Neural cell (in vitro differentiated cells): ENCODE data around the gene DHX58. TPM values are rescaled to one million over a fixed set of nuclear protein-coding genes. Genes with fewer than 3 reads are reported as not detected.
A peak's percentile ranks its signal among the peaks of the same experiment; 100 is the strongest.

ENCODE experiments used
- H2AFZ ChIP-seq: fragments of 200-600, 300-800 bp; sonication (generic), shearing (Covaris generic); 2 replicates; pipeline ENCODE4 v1.6.0; 2014; ENCODE audit warnings: low read depth, mild to moderate bottlenecking, antibody characterized with exemption, low read length, moderate library complexity
- H3F3A ChIP-seq: fragments of 200-600 bp; shearing (Covaris generic); 2 replicates; pipeline ENCODE4 v1.6.1; 2016; ENCODE audit warnings: mild to moderate bottlenecking, moderate library complexity, mixed read lengths, antibody characterized with exemption, low read length; ENCODE audit not compliant: insufficient read depth, poor library complexity, severe bottlenecking
- H3K27ac ChIP-seq: fragments of 200-600, 300-800 bp; sonication (generic), shearing (Covaris generic); 2 replicates; pipeline ENCODE4 v1.5.1; 2014; ENCODE audit warnings: mild to moderate bottlenecking, low read length, moderate library complexity
- H3K27me3 ChIP-seq: fragments of 300-800, 200-600 bp; sonication (generic), shearing (Covaris generic); 2 replicates; pipeline ENCODE4 v1.6.0; 2014; ENCODE audit warnings: mild to moderate bottlenecking, low read depth, low read length, moderate library complexity; ENCODE audit not compliant: insufficient read depth
- H3K36me3 ChIP-seq: fragments of 300-800, 200-600 bp; sonication (generic), shearing (Covaris generic); 2 replicates; pipeline ENCODE4 v1.5.1; 2014; ENCODE audit warnings: mild to moderate bottlenecking, antibody characterized with exemption, low read length, moderate library complexity; ENCODE audit not compliant: insufficient read depth
- H3K4me2 ChIP-seq: fragments of 300-800, 200-600 bp; sonication (generic), shearing (Covaris generic); 2 replicates; pipeline ENCODE4 v1.6.0; 2014; ENCODE audit warnings: mild to moderate bottlenecking, low read length
- H3K4me3 ChIP-seq: fragments of 300-800, 200-600 bp; sonication (generic), shearing (Covaris generic); 2 replicates; pipeline ENCODE4 v1.5.1; 2014; ENCODE audit warnings: mild to moderate bottlenecking, low read length, moderate library complexity
- H3K79me2 ChIP-seq: fragments of 200-600 bp; shearing (Covaris generic); replicated peaks from 2 replicates; pipeline ENCODE4 v1.6.0; 2014; ENCODE audit warnings: mild to moderate bottlenecking, low read length, moderate library complexity; ENCODE audit not compliant: insufficient read depth
- H3K9ac ChIP-seq: fragments of 300-800, 200-600 bp; sonication (generic), shearing (Covaris generic); 2 replicates; pipeline ENCODE4 v1.6.1; 2016; ENCODE audit warnings: mild to moderate bottlenecking, low read length, mixed read lengths
- H3K9me2 ChIP-seq: fragments of 200-600 bp; shearing (Covaris generic); 2 replicates; pipeline ENCODE4 v1.6.1; 2016; ENCODE audit warnings: mild to moderate bottlenecking, low read length, mixed read lengths; ENCODE audit not compliant: insufficient read depth
- H3K9me3 ChIP-seq: fragments of 200-600, 300-800 bp; sonication (generic), shearing (Covaris generic); 2 replicates; pipeline ENCODE4 v1.6.1; 2016; ENCODE audit warnings: mild to moderate bottlenecking, mixed run types, low read length, moderate library complexity, mixed read lengths
- H4K20me1 ChIP-seq: fragments of 200-600 bp; shearing (Covaris generic); 2 replicates; pipeline ENCODE4 v1.6.1; 2016; ENCODE audit warnings: mild to moderate bottlenecking, mixed run types; ENCODE audit not compliant: insufficient read depth
- CTCF ChIP-seq: fragments of 450-650 bp; IDR thresholded peaks from 2 replicates; pipeline ENCODE4 v1.5.1; 2014; ENCODE audit warnings: antibody characterized with exemption, mild to moderate bottlenecking, moderate library complexity; ENCODE audit not compliant: poor library complexity, severe bottlenecking
- EP300 ChIP-seq: fragments of 450-650 bp; conservative IDR thresholded peaks from 2 replicates; pipeline ENCODE4 v1.6.1; 2014; ENCODE audit warnings: antibody characterized with exemption, mild to moderate bottlenecking, moderate library complexity; ENCODE audit not compliant: poor library complexity, severe bottlenecking
- EZH2 ChIP-seq: fragments of 200-600, 300-800 bp; shearing (Covaris generic), sonication (generic); IDR thresholded peaks from 2 replicates; pipeline ENCODE4 v1.6.1; 2014; ENCODE audit warnings: antibody characterized with exemption, low read length, borderline replicate concordance, mild to moderate bottlenecking; ENCODE audit not compliant: insufficient read depth, poor library complexity, severe bottlenecking
- MXI1 ChIP-seq: fragments of 450-650 bp; conservative IDR thresholded peaks from 2 replicates; pipeline ENCODE4 v1.6.1; 2014; ENCODE audit warnings: antibody characterized with exemption, mild to moderate bottlenecking; ENCODE audit not compliant: poor library complexity, severe bottlenecking
- POLR2AphosphoS5 ChIP-seq: IDR thresholded peaks from 2 replicates; pipeline ENCODE4 v1.6.1; 2012
- RAD21 ChIP-seq: fragments of 450-650 bp; conservative IDR thresholded peaks from 2 replicates; pipeline ENCODE4 v1.6.1; 2014; ENCODE audit warnings: antibody characterized with exemption, mild to moderate bottlenecking, moderate library complexity
- REST ChIP-seq: IDR thresholded peaks from 2 replicates; pipeline ENCODE4 v1.6.1; 2012; ENCODE audit warnings: borderline replicate concordance
- SMC3 ChIP-seq: fragments of 450-650 bp; conservative IDR thresholded peaks from 2 replicates; pipeline ENCODE4 v1.6.1; 2014; ENCODE audit warnings: antibody characterized with exemption, mild to moderate bottlenecking, moderate library complexity; ENCODE audit not compliant: poor library complexity
- TAF1 ChIP-seq: IDR thresholded peaks from 2 replicates; pipeline ENCODE4 v1.6.1; 2012; ENCODE audit warnings: low read depth
- polyA plus RNA-seq: library from polyadenylated mRNA; depleted of rRNA; stranded (reverse); fragments of >200 nt; gene quantifications from 2 replicates; pipeline ENCODE4 v1.2.3, GENCODE V29; 2014

The DHX58 gene
- polyA plus RNA-seq, 1 donor from 2014 or later, result 0.87 TPM

GRCh38 chr17:42159796-42160530, 47.4 kb upstream of the DHX58 start:
- H3K79me2 ChIP-seq, result no peaks in the 10 kb centered on the region
- no peak for TF ChIP-seq POLR2AphosphoS5
- no peak for TF ChIP-seq RAD21
- no peak for TF ChIP-seq EP300
- no peak for TF ChIP-seq CTCF
- no peak for TF ChIP-seq TAF1
- no peak for TF ChIP-seq EZH2
- no peak for TF ChIP-seq MXI1
- no peak for TF ChIP-seq REST
- no peak for TF ChIP-seq SMC3
- no peaks in the 10 kb centered on the region for H3K9me3 ChIP-seq
- no peak overlapping the region for H3K9ac ChIP-seq
- H2AFZ ChIP-seq, result no peak overlapping the region
- no peak overlapping the region for H3K4me3 ChIP-seq
- no peaks in the 10 kb centered on the region for H3K9me2 ChIP-seq
- no peak overlapping the region for H3K4me2 ChIP-seq
- H3F3A ChIP-seq, result no peaks in the 10 kb centered on the region
- no peaks in the 10 kb centered on the region for H3K27me3 ChIP-seq
- no peak overlapping the region for H3K27ac ChIP-seq
- no peaks in the 10 kb centered on the region for H3K36me3 ChIP-seq
- no peaks in the 10 kb centered on the region for H4K20me1 ChIP-seq

GRCh38 chr17:42155614-42156045, 43.1 kb upstream of the DHX58 start:
- Histone ChIP-seq H3K9me2 (no peaks in the 10 kb centered on the region), H3K9me3 (no peaks in the 10 kb centered on the region), H3K27me3 (no peaks in the 10 kb centered on the region), H3K79me2 (peaks cover 28% of the 10 kb centered on the region), H3F3A (no peaks in the 10 kb centered on the region), H3K4me3 (peak overlapping the region; percentile 92), H3K4me2 (no peak overlapping the region), H3K36me3 (no peaks in the 10 kb centered on the region), H3K9ac (no peak overlapping the region), H2AFZ (no peak overlapping the region), H3K27ac (no peak overlapping the region), H4K20me1 (no peaks in the 10 kb centered on the region)
- TF ChIP-seq EZH2 (no peak), MXI1 (no peak), SMC3 (no peak), TAF1 (no peak), RAD21 (no peak), POLR2AphosphoS5 (no peak), CTCF (no peak), REST (no peak), EP300 (no peak)
